ENCODE measurements around the gene OTOGL.

DNA sequence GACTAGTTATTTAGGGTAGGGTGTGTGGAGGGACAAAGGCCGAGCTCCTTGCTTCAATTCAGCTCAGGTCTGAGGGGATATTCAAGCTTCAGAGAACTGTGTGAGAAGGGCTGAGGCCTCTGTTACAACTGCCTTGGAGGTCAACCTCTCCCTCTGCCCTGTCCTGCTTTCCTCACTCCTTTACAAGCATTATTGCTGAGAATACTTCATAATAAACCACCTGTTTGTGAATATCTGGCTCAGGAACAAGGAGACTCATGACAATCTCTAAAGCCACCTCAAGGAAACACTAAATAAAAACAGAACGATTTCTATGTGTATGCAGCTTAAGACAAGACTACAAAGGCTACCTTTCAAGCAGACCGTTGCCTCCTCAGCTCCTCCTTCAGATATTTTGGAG lies 21.7 kb downstream of the OTOGL start:
- TF ChIP-seq, protein P1, sequence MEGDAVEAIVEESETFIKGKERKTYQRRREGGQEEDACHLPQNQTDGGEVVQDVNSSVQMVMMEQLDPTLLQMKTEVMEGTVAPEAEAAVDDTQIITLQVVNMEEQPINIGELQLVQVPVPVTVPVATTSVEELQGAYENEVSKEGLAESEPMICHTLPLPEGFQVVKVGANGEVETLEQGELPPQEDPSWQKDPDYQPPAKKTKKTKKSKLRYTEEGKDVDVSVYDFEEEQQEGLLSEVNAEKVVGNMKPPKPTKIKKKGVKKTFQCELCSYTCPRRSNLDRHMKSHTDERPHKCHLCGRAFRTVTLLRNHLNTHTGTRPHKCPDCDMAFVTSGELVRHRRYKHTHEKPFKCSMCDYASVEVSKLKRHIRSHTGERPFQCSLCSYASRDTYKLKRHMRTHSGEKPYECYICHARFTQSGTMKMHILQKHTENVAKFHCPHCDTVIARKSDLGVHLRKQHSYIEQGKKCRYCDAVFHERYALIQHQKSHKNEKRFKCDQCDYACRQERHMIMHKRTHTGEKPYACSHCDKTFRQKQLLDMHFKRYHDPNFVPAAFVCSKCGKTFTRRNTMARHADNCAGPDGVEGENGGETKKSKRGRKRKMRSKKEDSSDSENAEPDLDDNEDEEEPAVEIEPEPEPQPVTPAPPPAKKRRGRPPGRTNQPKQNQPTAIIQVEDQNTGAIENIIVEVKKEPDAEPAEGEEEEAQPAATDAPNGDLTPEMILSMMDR (IDR thresholded peaks at IDR 0.05) = no peak
- no peak for TF ChIP-seq EP300 (IDR thresholded peaks at IDR 0.05)
- TF ChIP-seq POLR2A (IDR thresholded peaks at IDR 0.05) = no peak

Measured in ovary (tissue), 3 donors.